ENCODE measurements around the gene TGFA.

- TF ChIP-seq POLR2A (IDR thresholded peaks at IDR 0.05) (no peak), EP300 (IDR thresholded peaks at IDR 0.05) (no peak), POLR2AphosphoS5 (IDR thresholded peaks at IDR 0.05) (no peak)
- TF ChIP-seq, protein P1, sequence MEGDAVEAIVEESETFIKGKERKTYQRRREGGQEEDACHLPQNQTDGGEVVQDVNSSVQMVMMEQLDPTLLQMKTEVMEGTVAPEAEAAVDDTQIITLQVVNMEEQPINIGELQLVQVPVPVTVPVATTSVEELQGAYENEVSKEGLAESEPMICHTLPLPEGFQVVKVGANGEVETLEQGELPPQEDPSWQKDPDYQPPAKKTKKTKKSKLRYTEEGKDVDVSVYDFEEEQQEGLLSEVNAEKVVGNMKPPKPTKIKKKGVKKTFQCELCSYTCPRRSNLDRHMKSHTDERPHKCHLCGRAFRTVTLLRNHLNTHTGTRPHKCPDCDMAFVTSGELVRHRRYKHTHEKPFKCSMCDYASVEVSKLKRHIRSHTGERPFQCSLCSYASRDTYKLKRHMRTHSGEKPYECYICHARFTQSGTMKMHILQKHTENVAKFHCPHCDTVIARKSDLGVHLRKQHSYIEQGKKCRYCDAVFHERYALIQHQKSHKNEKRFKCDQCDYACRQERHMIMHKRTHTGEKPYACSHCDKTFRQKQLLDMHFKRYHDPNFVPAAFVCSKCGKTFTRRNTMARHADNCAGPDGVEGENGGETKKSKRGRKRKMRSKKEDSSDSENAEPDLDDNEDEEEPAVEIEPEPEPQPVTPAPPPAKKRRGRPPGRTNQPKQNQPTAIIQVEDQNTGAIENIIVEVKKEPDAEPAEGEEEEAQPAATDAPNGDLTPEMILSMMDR (IDR thresholded peaks at IDR 0.05) = no peak
Observed at GRCh38 chr2:70473101-70473722, 80.4 kb downstream of the TGFA start.
